GM21529 (cell line): ENCODE measurements around the gene ATG7.

Experiments
- ATAC-seq: cut with Tn5 transposase; IDR thresholded peaks from one replicate; pipeline ENCODE4 v1.9.1; 2021; ENCODE audit not compliant: unreplicated experiment

ATG7 gene

GRCh38 chr3:11271986-11272904 lies at the start of gene ATG7:
Gene ATG7 (plus strand): TSS chr3:11272397. CDS start chr3:11298696, 26,299 bp downstream.
- peak; percentile 98 for ATAC-seq

- ATAC-seq = no peak
Observed at GRCh38 chr3:11224010-11224409, 48.2 kb upstream of the ATG7 start.

- ATAC-seq = no peak
Observed at GRCh38 chr3:11224870-11225229, 47.3 kb upstream of the ATG7 start.

- no peak for ATAC-seq
Observed at GRCh38 chr3:11226042-11226370, 46.2 kb upstream of the ATG7 start.

GRCh38 chr3:11228041-11228440 lies 44.2 kb upstream of the ATG7 start:
- no peak for ATAC-seq

- ATAC-seq = no peak
Observed at GRCh38 chr3:11230125-11230524, 42.1 kb upstream of the ATG7 start.

GRCh38 chr3:11230832-11231231 lies 41.4 kb upstream of the ATG7 start:
- no peak for ATAC-seq

GRCh38 chr3:11235385-11235784 lies 36.8 kb upstream of the ATG7 start:
- ATAC-seq = no peak

GRCh38 chr3:11236588-11237461 lies 35.4 kb upstream of the ATG7 start:
- ATAC-seq = no peak

GRCh38 chr3:11238060-11238459 lies 34.1 kb upstream of the ATG7 start:
- no peak for ATAC-seq

GRCh38 chr3:11238880-11239279 lies 33.3 kb upstream of the ATG7 start:
- ATAC-seq = no peak

GRCh38 chr3:11239796-11240195 lies 32.4 kb upstream of the ATG7 start:
- ATAC-seq = no peak

GRCh38 chr3:11240496-11240895 lies 31.7 kb upstream of the ATG7 start:
- ATAC-seq = no peak

- no peak for ATAC-seq
Observed at GRCh38 chr3:11244121-11244677, 28.0 kb upstream of the ATG7 start.

GRCh38 chr3:11245276-11245675 lies 26.9 kb upstream of the ATG7 start:
- no peak for ATAC-seq

GRCh38 chr3:11245827-11246662 lies 26.2 kb upstream of the ATG7 start:
- no peak for ATAC-seq

- ATAC-seq = no peak
Observed at GRCh38 chr3:11246663-11246970, 25.6 kb upstream of the ATG7 start.

GRCh38 chr3:11247362-11247761 lies 24.8 kb upstream of the ATG7 start:
- no peak for ATAC-seq

- no peak for ATAC-seq
Observed at GRCh38 chr3:11248596-11248995, 23.6 kb upstream of the ATG7 start.

GRCh38 chr3:11250902-11251806 lies 21.0 kb upstream of the ATG7 start:
- no peak for ATAC-seq
